LoVo (cell line): ENCODE measurements around the gene TSFM.
A peak's percentile ranks its signal among the peaks of the same experiment; 100 is the strongest.

Experiments used
- DNase-seq: peaks from one replicate; pipeline ENCODE4 v3.0.0-alpha.2; 2016; ENCODE audit warnings: low spot score

The TSFM gene

GRCh38 chr12:57746025-57746424 is 36.6 kb upstream of the TSFM start:
- DNase-seq, result no peak

GRCh38 chr12:57749061-57749460 is 33.5 kb upstream of the TSFM start:
- no peak for DNase-seq

GRCh38 chr12:57750561-57751431 is 31.8 kb upstream of the TSFM start:
- no peak for DNase-seq

GRCh38 chr12:57751432-57751787 is 31.2 kb upstream of the TSFM start:
- no peak for DNase-seq

- DNase-seq, result peak; percentile 100
Measured at GRCh38 chr12:57751788-57752667, 30.6 kb upstream of the TSFM start, which contains the start of gene CDK4. Gene CDK4 (minus strand): TSS chr12:57752310. CDS start chr12:57751717, 593 bp downstream.

- no peak for DNase-seq
Measured at GRCh38 chr12:57752668-57753000, 30.0 kb upstream of the TSFM start.

- DNase-seq, result no peak
Measured at GRCh38 chr12:57753756-57754337, 28.7 kb upstream of the TSFM start.

GRCh38 chr12:57754411-57755193 is 28.0 kb upstream of the TSFM start, which contains the start of gene MARCHF9:
Gene MARCHF9 (plus strand): TSS chr12:57755103. CDS start chr12:57755529, 426 bp downstream.
- peak; percentile 90 for DNase-seq

- DNase-seq, result no peak
Measured at GRCh38 chr12:57755194-57755453, 27.5 kb upstream of the TSFM start.

GRCh38 chr12:57755454-57756372 is 26.9 kb upstream of the TSFM start:
- peak; percentile 67 for DNase-seq

GRCh38 chr12:57756406-57757341 is 25.9 kb upstream of the TSFM start:
- DNase-seq, result no peak

- DNase-seq, result no peak
Measured at GRCh38 chr12:57757771-57758170, 24.8 kb upstream of the TSFM start.

- no peak for DNase-seq
Measured at GRCh38 chr12:57758552-57759359, 23.8 kb upstream of the TSFM start.

- peak; percentile 49 for DNase-seq
Measured at GRCh38 chr12:57759360-57759980, 23.1 kb upstream of the TSFM start.

GRCh38 chr12:57760347-57760982 is 22.1 kb upstream of the TSFM start:
- no peak for DNase-seq

GRCh38 chr12:57761391-57761998 is 21.1 kb upstream of the TSFM start:
- DNase-seq, result no peak

GRCh38 chr12:57762463-57762862 is 20.1 kb upstream of the TSFM start:
- no peak for DNase-seq
